ENCODE measurements around the gene LLGL1.

Gene LLGL1

GRCh38 chr17:18230288-18231141 lies 5.1 kb downstream of the LLGL1 start:
- no peak for DNase-seq (ENCODE audit: low spot score)

DNA sequence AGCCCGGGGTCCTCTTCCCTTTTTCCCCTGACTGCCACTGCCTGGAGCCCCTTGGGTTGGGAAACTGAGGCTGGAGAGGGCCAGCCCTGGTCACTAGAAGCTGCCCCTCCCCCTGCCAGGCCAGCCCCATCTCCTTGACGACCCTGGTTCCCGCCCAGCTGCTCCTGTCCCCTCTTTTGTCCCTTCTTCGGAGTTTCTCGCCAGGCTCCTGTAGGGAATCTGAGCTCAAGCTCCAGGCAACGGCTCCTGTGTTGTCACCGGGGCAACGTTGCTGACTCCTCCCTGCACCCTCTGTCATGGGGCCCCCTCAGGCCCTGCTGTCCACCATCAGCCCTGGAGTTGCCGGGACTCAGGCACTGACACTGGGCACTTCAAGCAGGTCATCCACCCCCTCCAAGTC lies 5.7 kb downstream of the LLGL1 start:
- no peak for DNase-seq (ENCODE audit: low spot score)

DNA sequence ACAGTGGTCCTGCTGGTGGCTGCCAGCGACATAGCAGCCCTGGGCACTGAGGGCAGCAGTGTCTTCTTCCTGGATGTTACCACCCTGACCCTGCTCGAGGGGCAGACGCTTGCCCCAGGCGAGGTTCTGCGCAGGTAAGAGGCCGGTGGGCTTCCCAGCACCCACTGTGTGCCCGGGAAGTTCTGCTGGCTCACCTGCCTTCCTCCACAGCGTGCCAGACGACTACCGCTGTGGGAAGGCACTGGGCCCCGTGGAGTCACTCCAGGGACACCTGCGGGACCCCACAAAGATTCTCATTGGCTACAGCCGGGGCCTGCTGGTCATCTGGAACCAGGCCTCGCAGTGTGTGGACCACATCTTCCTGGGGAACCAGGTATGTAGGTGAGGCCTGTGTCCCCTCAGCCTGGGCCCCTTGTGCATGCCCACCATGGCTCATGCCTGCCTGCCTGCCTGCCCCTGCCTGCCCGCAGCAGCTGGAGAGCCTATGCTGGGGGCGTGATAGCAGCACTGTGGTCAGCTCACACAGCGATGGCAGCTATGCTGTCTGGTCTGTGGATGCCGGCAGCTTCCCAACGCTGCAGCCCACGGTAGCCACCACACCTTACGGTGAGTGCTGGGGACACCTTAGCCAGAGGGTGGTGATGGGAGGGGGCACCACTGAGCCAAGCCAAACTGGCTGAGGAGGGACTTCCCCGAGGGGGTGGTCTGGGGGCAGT lies 8.5 kb downstream of the LLGL1 start:
- DNase-seq (ENCODE audit: low spot score), result no peak

- DNase-seq (ENCODE audit: low spot score), result no peak
Measured at GRCh38 chr17:18234853-18235380, 9.5 kb downstream of the LLGL1 start.

- peak; percentile 38 for DNase-seq (ENCODE audit: low spot score)
Measured at GRCh38 chr17:18235743-18236256, 10.4 kb downstream of the LLGL1 start.

- no peak for DNase-seq (ENCODE audit: low spot score)
Measured at GRCh38 chr17:18236494-18236893, 11.1 kb downstream of the LLGL1 start.

DNA sequence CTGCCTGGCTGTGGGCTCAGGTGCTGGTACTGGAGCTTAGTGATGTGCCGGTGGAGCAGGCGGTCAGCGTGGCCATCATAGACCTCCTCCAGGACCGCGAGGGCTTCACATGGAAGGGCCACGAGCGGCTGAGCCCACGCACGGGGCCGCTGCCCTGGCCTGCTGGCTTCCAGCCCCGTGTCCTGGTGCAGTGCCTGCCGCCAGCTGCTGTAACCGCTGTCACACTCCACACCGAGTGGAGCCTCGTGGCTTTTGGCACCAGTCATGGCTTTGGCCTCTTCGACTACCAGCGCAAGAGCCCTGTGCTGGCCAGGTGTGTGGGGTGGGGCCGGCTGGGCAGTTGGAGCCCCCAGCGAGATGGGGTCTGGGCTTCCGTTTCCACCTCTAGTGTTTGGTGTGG lies 12.0 kb downstream of the LLGL1 start:
- DNase-seq (ENCODE audit: low spot score), result no peak

DNA sequence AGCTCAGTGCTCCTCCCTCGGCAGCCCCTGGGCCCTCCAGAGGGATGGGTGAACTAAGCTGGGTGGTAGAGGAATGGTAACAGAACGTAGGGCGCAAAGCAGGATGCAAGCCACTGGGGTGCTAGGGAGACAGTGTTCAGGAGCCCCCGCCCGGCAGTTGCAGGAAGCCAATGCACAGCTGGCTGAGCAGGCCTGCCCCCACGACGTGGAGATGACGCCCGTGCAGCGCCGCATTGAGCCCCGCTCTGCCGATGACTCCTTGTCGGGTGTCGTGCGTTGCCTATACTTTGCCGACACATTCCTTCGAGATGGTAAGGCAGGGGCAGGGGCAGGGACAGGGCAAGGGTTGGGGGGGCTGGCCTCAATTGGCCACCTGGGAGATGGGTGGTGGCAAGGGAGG lies 12.9 kb downstream of the LLGL1 start:
- no peak for DNase-seq (ENCODE audit: low spot score)

GRCh38 chr17:18240449-18240848 lies 15.0 kb downstream of the LLGL1 start:
- no peak for DNase-seq (ENCODE audit: low spot score)

GRCh38 chr17:18241229-18241871 lies 15.9 kb downstream of the LLGL1 start:
- DNase-seq (ENCODE audit: low spot score), result no peak

- no peak for DNase-seq (ENCODE audit: low spot score)
Measured at GRCh38 chr17:18245038-18245776, 19.8 kb downstream of the LLGL1 start.

- DNase-seq (ENCODE audit: low spot score), result no peak
Measured at GRCh38 chr17:18246109-18246725, 20.8 kb downstream of the LLGL1 start.

GRCh38 chr17:18246880-18247612 lies 21.6 kb downstream of the LLGL1 start:
- peak; percentile 77 for DNase-seq (ENCODE audit: low spot score)

DNA sequence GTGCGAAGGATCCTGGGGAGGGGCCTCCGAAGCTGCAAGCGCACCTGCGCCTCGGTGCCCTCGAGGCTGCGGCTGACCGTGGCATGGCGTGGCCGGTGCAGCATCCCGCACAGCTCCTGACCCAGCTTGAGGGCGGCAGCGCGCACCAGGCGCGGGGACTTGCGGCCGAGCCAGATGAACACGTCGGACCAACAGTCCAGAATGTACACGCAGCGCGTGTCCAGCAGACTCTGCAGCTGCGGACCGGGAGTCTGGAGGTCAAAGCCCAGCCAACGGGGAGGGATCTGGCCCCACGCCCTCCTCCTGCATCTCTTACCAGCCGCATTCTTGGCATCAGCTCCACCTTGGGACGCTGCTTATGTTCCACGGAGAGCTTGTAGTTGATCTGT lies 22.2 kb downstream of the LLGL1 start:
- no peak for DNase-seq (ENCODE audit: low spot score)

- DNase-seq (ENCODE audit: low spot score), result peak; percentile 82
Measured at GRCh38 chr17:18248300-18248731, 22.9 kb downstream of the LLGL1 start.

GRCh38 chr17:18248811-18249210 lies 23.4 kb downstream of the LLGL1 start:
- DNase-seq (ENCODE audit: low spot score), result no peak

GRCh38 chr17:18250259-18250658 lies 24.8 kb downstream of the LLGL1 start:
- DNase-seq (ENCODE audit: low spot score), result no peak

- DNase-seq (ENCODE audit: low spot score), result no peak
Measured at GRCh38 chr17:18250708-18251107, 25.3 kb downstream of the LLGL1 start.

DNA sequence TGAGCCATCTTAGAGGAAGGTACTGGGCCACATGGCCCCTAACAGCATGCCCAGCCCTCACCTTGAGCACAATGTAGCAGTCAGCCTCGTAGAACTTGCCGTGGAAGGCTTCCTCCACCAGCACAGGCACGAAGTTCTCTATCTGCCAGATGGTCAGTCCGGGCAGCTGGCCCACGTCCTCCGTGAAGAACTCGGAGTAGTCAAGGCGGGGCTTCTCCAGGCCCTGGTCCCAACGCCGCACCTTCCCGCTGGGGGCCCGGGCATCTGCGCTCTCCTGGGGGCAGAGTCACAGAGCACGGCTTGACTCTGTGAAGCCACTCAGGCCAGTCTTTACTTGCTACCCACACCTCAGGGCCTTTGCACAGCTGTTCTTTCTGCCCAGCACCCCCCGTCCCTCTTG lies 25.8 kb downstream of the LLGL1 start:
- DNase-seq (ENCODE audit: low spot score), result no peak

- DNase-seq (ENCODE audit: low spot score), result no peak
Measured at GRCh38 chr17:18252160-18252559, 26.7 kb downstream of the LLGL1 start.

Data from COLO829 (cell line).